NCI-H510A (cell line): ENCODE results near the gene AKR1C4.
"Not testable (repeated sequence)": the region's sequence is repeated elsewhere in the genome, so short reads cannot be mapped to it uniquely, and the experiment has no call there.

Experiments
- DNase-seq: peaks from one replicate; lab custom pipeline; 2025; lab: John Stamatoyannopoulos, UW

The AKR1C4 gene

GRCh38 chr10:5196702-5197113, at the start of gene AKR1C4:
Gene AKR1C4 (plus strand): TSS chr10:5196837. CDS start chr10:5196868, 31 bp downstream.
- no peak for DNase-seq

GRCh38 chr10:5146920-5147254, 49.8 kb upstream of the AKR1C4 start:
- DNase-seq = no peak

- no peak for DNase-seq
These were observed 49.2 kb upstream of the AKR1C4 start for GRCh38 chr10:5147255-5147980.

GRCh38 chr10:5147981-5148677, 48.5 kb upstream of the AKR1C4 start:
- DNase-seq = no peak

GRCh38 chr10:5148678-5149032, 48.0 kb upstream of the AKR1C4 start:
- no peak for DNase-seq

GRCh38 chr10:5151076-5151475, 45.6 kb upstream of the AKR1C4 start:
- no peak for DNase-seq

GRCh38 chr10:5155951-5156350, 40.7 kb upstream of the AKR1C4 start:
- DNase-seq = no peak

GRCh38 chr10:5157501-5157900, 39.1 kb upstream of the AKR1C4 start:
- DNase-seq = no peak

- DNase-seq = no peak
These were observed 37.5 kb upstream of the AKR1C4 start for GRCh38 chr10:5159126-5159525.

GRCh38 chr10:5163487-5163886, 33.1 kb upstream of the AKR1C4 start:
- no peak for DNase-seq

- no peak for DNase-seq
These were observed 30.9 kb upstream of the AKR1C4 start for GRCh38 chr10:5165738-5166137.

GRCh38 chr10:5168897-5169420, 27.7 kb upstream of the AKR1C4 start:
- DNase-seq = no peak

GRCh38 chr10:5175581-5175980, 21.1 kb upstream of the AKR1C4 start:
- DNase-seq = not testable (repeated sequence)

- DNase-seq = not testable (repeated sequence)
These were observed 16.1 kb upstream of the AKR1C4 start for GRCh38 chr10:5180503-5180902.

GRCh38 chr10:5183923-5184322, 12.7 kb upstream of the AKR1C4 start:
- DNase-seq = no peak

GRCh38 chr10:5184987-5185775, 11.5 kb upstream of the AKR1C4 start, which contains the start of gene AKR1C8:
Gene AKR1C8 (minus strand): TSS chr10:5185150. CDS start chr10:5185104, 46 bp downstream.
- no peak for DNase-seq

GRCh38 chr10:5187867-5188266, 8.8 kb upstream of the AKR1C4 start:
- DNase-seq = no peak

- DNase-seq = no peak
These were observed 8.3 kb upstream of the AKR1C4 start for GRCh38 chr10:5188358-5188757.

GRCh38 chr10:5194431-5194830, 2.2 kb upstream of the AKR1C4 start:
- DNase-seq = no peak

- DNase-seq = no peak
These were observed 786 bp upstream of the AKR1C4 start for GRCh38 chr10:5195727-5196374.

GRCh38 chr10:5198386-5198785, 1.7 kb downstream of the AKR1C4 start:
- no peak for DNase-seq

- DNase-seq = no peak
These were observed 2.8 kb downstream of the AKR1C4 start for GRCh38 chr10:5199398-5199797.
